SKM-1 treated with dmso at 0.1 percent for 144 hours (cell line): ENCODE results near the gene SEMA3C.
A peak's percentile ranks its signal among the peaks of the same experiment; 100 is the strongest.

ENCODE experiments used
- DNase-seq: peaks from one replicate; lab custom pipeline; 2025; ENCODE audit not compliant: unreplicated experiment; lab: John Stamatoyannopoulos, UW

The SEMA3C gene

GRCh38 chr7:80858141-80858903 is 60.5 kb downstream of the SEMA3C start:
- DNase-seq: no peak

GRCh38 chr7:80856769-80857168 is 62.1 kb downstream of the SEMA3C start:
- no peak for DNase-seq

- no peak for DNase-seq
Observed at GRCh38 chr7:80851896-80852476, 66.9 kb downstream of the SEMA3C start.

- DNase-seq: no peak
Observed at GRCh38 chr7:80848841-80849240, 70.0 kb downstream of the SEMA3C start.

GRCh38 chr7:80847895-80848294 is 71.0 kb downstream of the SEMA3C start:
- DNase-seq: no peak

GRCh38 chr7:80847027-80847426 is 71.8 kb downstream of the SEMA3C start:
- no peak for DNase-seq

- no peak for DNase-seq
Observed at GRCh38 chr7:80844916-80845315, 73.9 kb downstream of the SEMA3C start.

GRCh38 chr7:80843018-80843677 is 75.7 kb downstream of the SEMA3C start:
- no peak for DNase-seq

GRCh38 chr7:80842022-80842790 is 76.6 kb downstream of the SEMA3C start:
- DNase-seq: no peak

- DNase-seq: no peak
Observed at GRCh38 chr7:80841423-80841955, 77.4 kb downstream of the SEMA3C start.

- DNase-seq: no peak
Observed at GRCh38 chr7:80840681-80841080, 78.2 kb downstream of the SEMA3C start.

GRCh38 chr7:80839855-80840254 is 79.0 kb downstream of the SEMA3C start:
- DNase-seq: no peak

GRCh38 chr7:80838643-80839042 is 80.2 kb downstream of the SEMA3C start:
- no peak for DNase-seq

- DNase-seq: no peak
Observed at GRCh38 chr7:80837345-80837744, 81.5 kb downstream of the SEMA3C start.

- no peak for DNase-seq
Observed at GRCh38 chr7:80835251-80835650, 83.6 kb downstream of the SEMA3C start.

GRCh38 chr7:80833289-80834268 is 85.3 kb downstream of the SEMA3C start:
- DNase-seq: no peak

GRCh38 chr7:80832006-80832405 is 86.8 kb downstream of the SEMA3C start:
- DNase-seq: no peak

- DNase-seq: no peak
Observed at GRCh38 chr7:80830584-80831285, 88.1 kb downstream of the SEMA3C start.

- peak; percentile 46 for DNase-seq
Observed at GRCh38 chr7:80830010-80830409, 88.8 kb downstream of the SEMA3C start.
